HEK293T (cell line): ENCODE measurements around the gene ATG5.

Source experiments
- CTCF ChIA-PET: fragments of 350-600 bp; formaldehyde crosslinking; extraction: SDS; loops from one replicate; lab custom pipeline; 2021; ENCODE audit warnings: antibody characterized with exemption, inconsistent platforms; lab: Yijun Ruan, JAX
- POLR2A ChIA-PET: fragments of 350-600 bp; formaldehyde crosslinking; extraction: SDS; loops from one replicate; lab custom pipeline; 2020; ENCODE audit warnings: antibody characterized with exemption, inconsistent platforms; lab: Yijun Ruan, JAX
- DNase-seq: peaks from one replicate; pipeline ENCODE4 v3.0.0; 2012; ENCODE audit warnings: mixed read lengths; ENCODE audit errors: extremely low spot score
- ARNT ChIP-seq: fragments of 450-650 bp; IDR thresholded peaks from 2 replicates; pipeline ENCODE4 v1.6.1; 2017; ENCODE audit warnings: mild to moderate bottlenecking
- BHLHE40 ChIP-seq: fragments of 450-650 bp; IDR thresholded peaks from 2 replicates; pipeline ENCODE4 v1.6.1; 2016; ENCODE audit warnings: mild to moderate bottlenecking, moderate library complexity, borderline replicate concordance
- CTBP1 ChIP-seq: fragments of 450-650 bp; IDR thresholded peaks from 2 replicates; pipeline ENCODE4 v1.6.1; 2016; ENCODE audit warnings: borderline replicate concordance
- ELF4 ChIP-seq: fragments of 450-650 bp; IDR thresholded peaks from 2 replicates; pipeline ENCODE4 v1.6.1; 2017; ENCODE audit warnings: antibody characterized with exemption
- FOXA1 ChIP-seq: fragments of 450-650 bp; IDR thresholded peaks from 2 replicates; pipeline ENCODE4 v1.6.1; 2016; ENCODE audit warnings: mild to moderate bottlenecking
- FOXK2 ChIP-seq: fragments of 450-650 bp; IDR thresholded peaks from 2 replicates; pipeline ENCODE4 v1.6.1; 2016; ENCODE audit warnings: mild to moderate bottlenecking
- FOXM1 ChIP-seq: fragments of 450-650 bp; IDR thresholded peaks from 2 replicates; pipeline ENCODE4 v1.6.1; 2017; ENCODE audit warnings: mild to moderate bottlenecking, borderline replicate concordance
- HDGF ChIP-seq: fragments of 450-650 bp; IDR thresholded peaks from 2 replicates; pipeline ENCODE4 v1.6.1; 2017; ENCODE audit warnings: antibody characterized with exemption, borderline replicate concordance
- L3MBTL2 ChIP-seq: fragments of 450-650 bp; conservative IDR thresholded peaks from 2 replicates; pipeline ENCODE4 v1.6.1; 2016; ENCODE audit warnings: mild to moderate bottlenecking
- LEF1 ChIP-seq: fragments of 450-650 bp; IDR thresholded peaks from 2 replicates; pipeline ENCODE4 v1.6.1; 2017; ENCODE audit warnings: mild to moderate bottlenecking, borderline replicate concordance
- NFRKB ChIP-seq: fragments of 450-650 bp; IDR thresholded peaks from 2 replicates; pipeline ENCODE4 v1.6.1; 2016; ENCODE audit warnings: mild to moderate bottlenecking, moderate library complexity
- SP1 ChIP-seq: fragments of 450-650 bp; IDR thresholded peaks from 2 replicates; pipeline ENCODE4 v1.6.1; 2017
- SUZ12 ChIP-seq: fragments of 450-650 bp; IDR thresholded peaks from 2 replicates; pipeline ENCODE4 v1.6.1; 2016; ENCODE audit warnings: mild to moderate bottlenecking
- TARDBP ChIP-seq: fragments of 450-650 bp; IDR thresholded peaks from 2 replicates; pipeline ENCODE4 v1.6.1; 2016
- ZNF384 ChIP-seq: fragments of 450-650 bp; IDR thresholded peaks from 2 replicates; pipeline ENCODE4 v1.6.1; 2016
- TF ChIP-seq, protein P1 (sequence below): fragments of 450-650 bp; IDR thresholded peaks from 2 replicates; pipeline ENCODE4 v1.6.1; 2016

The ATG5 gene

DNA sequence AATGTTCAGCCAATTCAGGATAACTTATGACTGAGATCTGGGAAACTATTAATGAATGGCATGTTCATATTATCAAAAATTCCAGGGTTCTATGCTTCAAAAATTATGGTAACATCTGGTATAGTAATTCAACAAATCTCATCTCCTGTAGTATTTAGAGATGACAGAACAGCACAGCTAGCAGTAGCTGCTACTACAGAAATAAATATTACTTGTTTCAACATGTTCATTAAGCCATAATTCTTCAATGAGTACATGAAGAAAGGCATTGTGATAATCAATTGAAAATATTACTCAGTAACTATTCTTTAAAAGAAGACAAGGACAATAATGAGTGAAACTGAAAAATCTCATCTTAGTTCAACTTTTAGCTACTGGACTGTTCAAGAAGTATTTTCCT is 66.8 kb downstream of the ATG5 start:
- DNase-seq, result no peak
- no peak for TF ChIP-seq L3MBTL2
- TF ChIP-seq, protein P1, sequence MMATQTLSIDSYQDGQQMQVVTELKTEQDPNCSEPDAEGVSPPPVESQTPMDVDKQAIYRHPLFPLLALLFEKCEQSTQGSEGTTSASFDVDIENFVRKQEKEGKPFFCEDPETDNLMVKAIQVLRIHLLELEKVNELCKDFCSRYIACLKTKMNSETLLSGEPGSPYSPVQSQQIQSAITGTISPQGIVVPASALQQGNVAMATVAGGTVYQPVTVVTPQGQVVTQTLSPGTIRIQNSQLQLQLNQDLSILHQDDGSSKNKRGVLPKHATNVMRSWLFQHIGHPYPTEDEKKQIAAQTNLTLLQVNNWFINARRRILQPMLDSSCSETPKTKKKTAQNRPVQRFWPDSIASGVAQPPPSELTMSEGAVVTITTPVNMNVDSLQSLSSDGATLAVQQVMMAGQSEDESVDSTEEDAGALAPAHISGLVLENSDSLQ, result no peak
- TF ChIP-seq ELF4, result no peak
- TF ChIP-seq LEF1, result no peak
- TF ChIP-seq HDGF, result no peak
- TF ChIP-seq ARNT, result no peak
- TF ChIP-seq ZNF384, result no peak
- ChIA-PET POLR2A (no interaction called here), CTCF (no interaction called here)

DNA sequence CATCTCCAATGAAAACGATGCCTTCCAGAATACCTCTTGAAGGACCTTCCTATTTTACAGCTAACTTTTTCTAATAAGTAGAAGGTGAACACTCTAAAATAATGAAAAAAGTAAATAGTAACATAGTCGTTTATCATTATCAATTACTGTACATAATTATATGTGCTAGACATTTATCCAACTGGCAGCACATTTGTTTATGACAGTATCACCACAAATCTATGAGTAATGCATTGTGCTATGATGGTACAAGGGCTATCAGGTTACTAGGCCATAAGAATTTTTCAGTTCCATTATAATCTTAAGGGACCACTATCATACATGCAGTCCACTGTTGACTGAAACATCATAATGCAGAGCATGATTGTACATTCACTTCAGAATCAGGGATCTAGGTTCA is 68.4 kb downstream of the ATG5 start:
- POLR2A ChIA-PET, result no interaction called here
- TF ChIP-seq BHLHE40 (no peak), HDGF (no peak), FOXM1 (no peak), TARDBP (no peak)
- TF ChIP-seq, protein P1, result 0 out of 2 replicates have a peak, but pooled peaks have one; percentile 8
- no peak for DNase-seq
- CTCF ChIA-PET, result no interaction called here

DNA sequence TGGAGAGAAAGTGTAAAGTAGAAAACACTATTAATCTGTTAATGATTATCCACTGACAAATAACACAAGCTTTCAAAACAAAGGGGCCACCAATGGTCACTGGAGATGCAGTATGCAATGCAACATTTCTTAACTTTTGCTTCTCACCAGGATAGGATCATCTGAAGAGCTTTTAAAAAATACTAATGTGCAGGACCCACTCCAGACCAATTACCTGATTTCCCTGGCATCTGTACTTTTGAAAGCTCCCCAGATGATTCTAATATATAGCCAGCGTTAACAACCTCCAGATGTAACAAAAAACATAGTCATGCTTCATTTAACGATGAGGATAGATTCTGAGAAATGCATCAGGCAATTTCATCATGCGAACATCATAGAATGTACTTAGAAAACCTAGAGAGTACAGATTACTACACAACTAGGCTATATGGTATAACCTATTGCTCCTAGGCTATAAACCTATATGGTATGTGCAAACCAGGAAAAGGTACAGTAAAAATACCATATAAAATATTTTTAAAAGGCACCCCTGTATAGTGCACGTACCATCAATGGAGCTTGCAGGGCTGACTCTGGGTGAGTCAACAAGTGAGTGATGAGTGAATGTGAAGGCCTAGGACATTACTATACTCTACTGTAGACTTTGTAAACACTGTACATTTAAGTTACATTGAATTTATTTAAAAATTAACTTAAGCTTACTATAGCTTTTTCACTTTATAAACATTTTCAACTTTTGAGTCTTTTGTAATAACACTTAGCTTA is 69.2 kb downstream of the ATG5 start:
- DNase-seq, result no peak
- ChIA-PET CTCF (interaction anchor here (0.7 kb wide), 1 partner anchor 831 kb away, joined by 3 read pairs; no protein-coding TSS in a partner anchor), POLR2A (no interaction called here)
- TF ChIP-seq FOXA1 (no peak), CTBP1 (no peak), L3MBTL2 (no peak), FOXM1 (no peak), NFRKB (no peak), BHLHE40 (no peak), FOXK2 (no peak), SUZ12 (no peak), TARDBP (no peak)

DNA sequence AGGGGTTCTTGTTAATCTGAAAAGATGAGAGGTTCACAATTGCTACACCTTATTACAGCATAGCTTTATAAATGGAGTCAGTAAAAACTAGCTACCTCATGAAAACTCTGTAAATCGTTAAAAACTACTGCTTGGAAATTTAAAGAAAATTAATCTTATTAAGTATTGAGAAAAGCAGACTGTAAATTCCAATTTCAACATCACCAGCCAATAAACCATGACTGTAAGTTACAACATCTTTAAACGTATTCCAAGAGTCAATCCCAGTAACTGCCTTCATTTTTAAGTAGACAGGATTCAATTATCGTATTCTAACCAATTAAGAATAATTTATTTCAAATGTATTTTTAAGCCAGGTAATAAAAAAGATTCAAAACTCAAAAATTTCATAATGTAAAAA is 70.3 kb downstream of the ATG5 start:
- DNase-seq, result no peak
- TF ChIP-seq FOXK2 (no peak), FOXM1 (no peak), BHLHE40 (no peak), LEF1 (no peak), ARNT (no peak), TARDBP (no peak), FOXA1 (no peak), ZNF384 (no peak), SUZ12 (no peak), CTBP1 (no peak), NFRKB (no peak), HDGF (no peak), SP1 (no peak), ELF4 (no peak), L3MBTL2 (no peak)
- TF ChIP-seq, protein P1, result no peak
- ChIA-PET CTCF (no interaction called here), POLR2A (no interaction called here)

GRCh38 chr6:106254636-106255035 is 70.9 kb downstream of the ATG5 start:
- no peak for DNase-seq
- CTCF ChIA-PET, result no interaction called here
- POLR2A ChIA-PET, result no interaction called here
- no peak for TF ChIP-seq LEF1
- TF ChIP-seq TARDBP, result no peak
- no peak for TF ChIP-seq FOXA1
- no peak for TF ChIP-seq ARNT
- TF ChIP-seq HDGF, result no peak
- TF ChIP-seq BHLHE40, result no peak
- no peak for TF ChIP-seq FOXM1
- no peak for TF ChIP-seq L3MBTL2
- TF ChIP-seq, protein P1, result no peak
- TF ChIP-seq ZNF384, result no peak
- TF ChIP-seq ELF4, result no peak

GRCh38 chr6:106253731-106254130 is 71.8 kb downstream of the ATG5 start:
- TF ChIP-seq L3MBTL2 (no peak), SP1 (no peak), HDGF (no peak), FOXM1 (no peak), ELF4 (no peak), TARDBP (no peak), FOXA1 (no peak), LEF1 (no peak), ARNT (no peak), CTBP1 (no peak), BHLHE40 (no peak), ZNF384 (no peak), FOXK2 (no peak), NFRKB (no peak), SUZ12 (no peak)
- TF ChIP-seq, protein P1, result no peak
- DNase-seq, result no peak
- ChIA-PET POLR2A (no interaction called here), CTCF (interaction anchor here (0.5 kb wide), 1 partner anchor 515 kb away, joined by 3 read pairs; no protein-coding TSS in a partner anchor)
